ENCODE measurements around the gene RNF111.

DNA sequence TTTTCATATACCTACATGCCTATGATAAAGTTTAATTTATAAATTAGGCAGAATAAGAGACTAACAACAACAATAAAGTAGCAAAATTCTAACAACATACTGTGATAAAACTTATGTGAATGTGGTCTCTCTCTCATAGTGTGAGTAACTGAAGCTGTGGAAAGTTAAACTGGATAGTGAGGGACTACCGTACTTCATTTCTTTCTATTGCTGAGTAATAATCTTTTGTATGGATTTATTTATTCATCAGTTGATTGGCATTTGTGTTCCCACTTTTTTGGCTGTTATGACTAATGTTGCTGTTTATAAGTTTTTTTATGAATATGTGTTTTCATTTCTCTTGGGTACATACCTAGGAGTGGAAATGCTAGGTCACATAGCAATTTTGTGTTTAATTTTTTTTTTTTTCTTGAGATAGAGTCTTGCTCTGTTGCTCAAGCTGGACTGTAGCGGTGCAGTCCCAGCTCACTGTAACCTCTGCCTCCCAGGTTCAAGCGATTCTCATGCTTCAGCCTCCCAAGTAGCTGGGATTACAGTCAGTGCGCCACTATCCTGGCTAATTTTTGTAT is 41.0 kb downstream of the RNF111 start:
- TF ChIP-seq EP300 (IDR thresholded peaks at IDR 0.05): no peak
- TF ChIP-seq, protein P1, sequence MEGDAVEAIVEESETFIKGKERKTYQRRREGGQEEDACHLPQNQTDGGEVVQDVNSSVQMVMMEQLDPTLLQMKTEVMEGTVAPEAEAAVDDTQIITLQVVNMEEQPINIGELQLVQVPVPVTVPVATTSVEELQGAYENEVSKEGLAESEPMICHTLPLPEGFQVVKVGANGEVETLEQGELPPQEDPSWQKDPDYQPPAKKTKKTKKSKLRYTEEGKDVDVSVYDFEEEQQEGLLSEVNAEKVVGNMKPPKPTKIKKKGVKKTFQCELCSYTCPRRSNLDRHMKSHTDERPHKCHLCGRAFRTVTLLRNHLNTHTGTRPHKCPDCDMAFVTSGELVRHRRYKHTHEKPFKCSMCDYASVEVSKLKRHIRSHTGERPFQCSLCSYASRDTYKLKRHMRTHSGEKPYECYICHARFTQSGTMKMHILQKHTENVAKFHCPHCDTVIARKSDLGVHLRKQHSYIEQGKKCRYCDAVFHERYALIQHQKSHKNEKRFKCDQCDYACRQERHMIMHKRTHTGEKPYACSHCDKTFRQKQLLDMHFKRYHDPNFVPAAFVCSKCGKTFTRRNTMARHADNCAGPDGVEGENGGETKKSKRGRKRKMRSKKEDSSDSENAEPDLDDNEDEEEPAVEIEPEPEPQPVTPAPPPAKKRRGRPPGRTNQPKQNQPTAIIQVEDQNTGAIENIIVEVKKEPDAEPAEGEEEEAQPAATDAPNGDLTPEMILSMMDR (IDR thresholded peaks at IDR 0.05): no peak
- no peak for TF ChIP-seq POLR2A (IDR thresholded peaks at IDR 0.05)
